Testis (tissue), 3 donors: ENCODE measurements around the gene NAB2. TPM values are rescaled to one million over a fixed set of nuclear protein-coding genes. Genes with fewer than 3 reads are reported as not detected.
A peak's percentile ranks its signal among the peaks of the same experiment; 100 is the strongest.

Experiments
- DNase-seq: peaks from one replicate; pipeline ENCODE4 v3.0.0-alpha.2; 2019
- H3K27ac ChIP-seq, 2 donors: fragments of 200-600 bp; sonication (generic); one replicate each; pipeline ENCODE4 v1.5.1; 2019
- H3K27me3 ChIP-seq: fragments of 200-600 bp; sonication (generic); one replicate; pipeline ENCODE4 v1.5.1; 2019
- H3K36me3 ChIP-seq: fragments of 200-600 bp; sonication (generic); one replicate; pipeline ENCODE4 v1.5.1; 2017; ENCODE audit warnings: low read depth; ENCODE audit errors: missing control alignments
- H3K4me1 ChIP-seq: fragments of 200-600 bp; sonication (generic); one replicate; pipeline ENCODE4 v1.5.1; 2019
- H3K4me3 ChIP-seq, 2 donors: fragments of 200-600 bp; sonication (generic); one replicate each; pipeline ENCODE4 v1.5.1; 2017 to 2019
- H3K9me3 ChIP-seq: fragments of 200-600 bp; sonication (generic); one replicate; pipeline ENCODE4 v1.5.1; 2017
- CTCF ChIP-seq, 3 experiments: fragments of 450-650 bp in 2 of 3; fragments of 200-600 bp in 1 of 3; sonication (generic) in 1 of 3; IDR thresholded peaks; one replicate each; pipeline ENCODE4 v1.5.1; 2016 to 2019; ENCODE audit warnings: antibody characterized with exemption in 3 of 3, mild to moderate bottlenecking in 2 of 3, moderate library complexity in 1 of 3
- POLR2A ChIP-seq: fragments of 450-650 bp; IDR thresholded peaks from one replicate; pipeline ENCODE4 v1.6.1; 2017; ENCODE audit warnings: antibody characterized with exemption, mild to moderate bottlenecking, moderate library complexity
- WGBS, 2 donors: methylation state at CpG; one replicate each; pipeline ENCODE4 v1.1.5; 2018; 5-methylcytosine and 5-hydroxymethylcytosine counted together
- intact Hi-C: fragments of 100-400 bp; cut with DNase I; formaldehyde crosslinking; loops from one replicate; pipeline ENCODE4 v1.15.1; 2023; ENCODE audit warnings: low total_unique reads
- polyA plus RNA-seq: library from polyadenylated mRNA; stranded (reverse); fragments of 350-450 nt; fragmentation: Illumina TruSeq; extraction: RNeasy Lipid Tissue Mini Kit (QIAGEN cat#74804); gene quantifications from one replicate; pipeline ENCODE4 v1.2.3, GENCODE V29; 2014; ENCODE audit warnings: low read depth, low replicate concordance; ENCODE audit not compliant: insufficient read depth
- total RNA-seq, 2 donors: library from RNA; depleted of rRNA; stranded (reverse); fragments of >200 nt; gene quantifications; one replicate each; pipeline ENCODE4 v1.2.3, GENCODE V29; 2016

NAB2 gene
- total and polyA plus RNA-seq, 3 donors from 2014 or later = 31.4 to 59.5 (median 45.7) TPM

- no peaks in the 10 kb centered on the region for H3K9me3 ChIP-seq
- intact Hi-C loops = loop anchor here (2.0 kb wide), 1 partner anchor 53 kb away; no protein-coding TSS in a partner anchor
- peaks cover 23% of the 10 kb centered on the region for H3K4me1 ChIP-seq
- H3K36me3 ChIP-seq = no peaks in the 10 kb centered on the region
- no peak for DNase-seq
- WGBS, 2 donors = 93 to 96% methylated on average over 11 of the region's 11 CpGs
- no peak for TF ChIP-seq POLR2A
- TF ChIP-seq CTCF (IDR thresholded peaks at IDR 0.05) = no peak
- no peak overlapping the region for H3K27ac ChIP-seq
- H3K4me3 ChIP-seq = no peak overlapping the region
- H3K27me3 ChIP-seq = no peaks in the 10 kb centered on the region
Measured at GRCh38 chr12:57126061-57126460, 37.1 kb downstream of the NAB2 start.

DNA sequence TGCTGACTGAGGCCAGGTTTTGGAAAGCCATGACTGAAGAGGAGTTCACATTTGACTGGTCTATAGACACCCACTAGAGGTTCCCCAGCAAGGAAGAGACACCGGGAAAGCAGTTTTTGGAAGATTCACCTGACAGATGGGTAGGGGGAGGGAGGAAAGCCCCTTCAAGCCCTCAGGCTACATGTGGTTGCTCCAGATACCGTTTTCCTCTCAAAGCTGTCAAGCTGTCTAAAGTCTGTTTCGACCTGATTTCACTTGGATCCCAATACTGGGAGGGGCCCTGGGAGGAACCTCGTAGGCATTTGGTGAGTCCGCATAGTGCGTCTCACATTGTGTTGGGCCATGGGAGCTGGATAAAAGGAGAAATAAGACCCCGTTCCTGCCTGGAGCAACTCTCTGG is 37.6 kb downstream of the NAB2 start:
- intact Hi-C loops = loop anchor here (2.0 kb wide), 1 partner anchor 52 kb away; no protein-coding TSS in a partner anchor
- 22 to 25% methylated on average over 7 of the region's 7 CpGs for WGBS, 2 donors
- TF ChIP-seq POLR2A (no peak), CTCF (IDR thresholded peaks at IDR 0.05) (no peak)
- Histone ChIP-seq H3K4me3 (no peak overlapping the region), H3K9me3 (no peaks in the 10 kb centered on the region), H3K27me3 (no peaks in the 10 kb centered on the region), H3K4me1 (peaks cover 28% of the 10 kb centered on the region), H3K27ac (peak overlapping the region; percentile 98 to 99), H3K36me3 (no peaks in the 10 kb centered on the region)
- DNase-seq = no peak

GRCh38 chr12:57127101-57127725 is 38.3 kb downstream of the NAB2 start:
- no peaks in the 10 kb centered on the region for H3K36me3 ChIP-seq
- peaks cover 34% of the 10 kb centered on the region for H3K4me1 ChIP-seq
- TF ChIP-seq POLR2A (no peak), CTCF (IDR thresholded peaks at IDR 0.05) (peak; percentile 32 to 61 (median 33))
- no peaks in the 10 kb centered on the region for H3K9me3 ChIP-seq
- intact Hi-C loops = loop anchor here (2.0 kb wide), 1 partner anchor 52 kb away; no protein-coding TSS in a partner anchor
- DNase-seq = peak; percentile 92
- WGBS, 2 donors = 1% methylated on average over 23 to 26 of the region's 26 CpGs
- no peaks in the 10 kb centered on the region for H3K27me3 ChIP-seq
- H3K27ac ChIP-seq = peak overlapping the region; percentile 98 to 99
- H3K4me3 ChIP-seq = peak overlapping the region; percentile 65 to 92

GRCh38 chr12:57127726-57128518 is 39.0 kb downstream of the NAB2 start, which contains the start of gene LRP1:
LRP1 (plus strand) TSS chr12:57128483; CDS start chr12:57128965, 482 bp downstream.
- WGBS, 2 donors = 1 to 2% methylated on average over 39 to 56 of the region's 57 CpGs

More at GRCh38 chr12:57127726-57128518, 39.0 kb downstream of the NAB2 start, which contains the start of gene LRP1:
- Histone ChIP-seq H3K4me1 (peaks cover 41% of the 10 kb centered on the region), H3K36me3 (no peaks in the 10 kb centered on the region), H3K27ac (peak within 1 kb of the TSS; percentile 98 to 99), H3K27me3 (no peaks in the 10 kb centered on the region), H3K9me3 (no peaks in the 10 kb centered on the region), H3K4me3 (peak within 1 kb of the TSS; percentile 65 to 92)
- TF ChIP-seq POLR2A (peak; percentile 51), CTCF (IDR thresholded peaks at IDR 0.05) (no peak)
- DNase-seq = peak; percentile 89
- intact Hi-C loops = loop anchor here (2.0 kb wide), 1 partner anchor 51 kb away; no protein-coding TSS in a partner anchor
